NCI-H2171 treated with DMSO at 0.1 percent for 48 hours (cell line): ENCODE results near the gene CMTR1.
"Not testable (repeated sequence)": the region's sequence is repeated elsewhere in the genome, so short reads cannot be mapped to it uniquely, and the experiment has no call there.

Experiments used
- DNase-seq: peaks from one replicate; lab custom pipeline; 2025; lab: John Stamatoyannopoulos, UW

The CMTR1 gene

DNA sequence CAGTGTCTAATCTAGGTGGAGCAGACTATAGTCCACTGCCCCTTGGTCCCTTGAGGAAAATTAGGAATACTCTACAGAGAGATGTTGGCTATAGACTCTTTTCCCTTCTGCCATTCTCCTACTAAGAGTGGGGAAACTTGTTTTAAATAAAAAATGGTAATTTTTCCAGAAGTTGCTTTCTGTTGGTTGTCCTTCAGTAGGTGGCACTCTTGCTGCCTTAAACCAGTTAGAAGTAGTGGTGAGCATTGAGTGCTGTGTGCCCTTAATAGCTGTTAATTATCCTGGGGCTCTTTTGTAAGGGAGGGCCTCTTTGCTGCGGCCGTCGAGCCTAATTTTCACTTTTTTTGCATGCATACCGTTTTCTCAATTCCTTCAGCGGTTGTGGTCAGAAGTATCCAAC lies 2.8 kb downstream of the CMTR1 start:
- DNase-seq = no peak

DNA sequence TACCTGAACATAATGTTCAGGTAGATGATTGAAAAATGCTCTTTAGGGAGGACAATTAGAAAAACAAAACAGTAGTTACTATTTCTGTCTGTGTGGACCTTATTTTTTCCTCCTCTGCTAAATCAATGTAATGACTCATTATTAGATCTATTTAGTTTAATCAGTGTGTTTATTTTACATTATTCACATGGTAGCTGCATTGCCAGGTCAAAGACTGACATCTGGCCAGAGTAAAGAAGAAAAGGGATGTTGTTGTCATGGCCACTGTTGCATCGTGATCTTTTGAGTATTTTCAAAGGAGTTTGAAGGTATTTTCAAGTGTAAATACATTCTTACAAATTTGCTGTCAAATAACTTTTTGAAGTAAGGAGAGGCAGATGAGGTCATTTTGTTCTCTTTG lies 5.9 kb downstream of the CMTR1 start:
- DNase-seq = no peak

DNA sequence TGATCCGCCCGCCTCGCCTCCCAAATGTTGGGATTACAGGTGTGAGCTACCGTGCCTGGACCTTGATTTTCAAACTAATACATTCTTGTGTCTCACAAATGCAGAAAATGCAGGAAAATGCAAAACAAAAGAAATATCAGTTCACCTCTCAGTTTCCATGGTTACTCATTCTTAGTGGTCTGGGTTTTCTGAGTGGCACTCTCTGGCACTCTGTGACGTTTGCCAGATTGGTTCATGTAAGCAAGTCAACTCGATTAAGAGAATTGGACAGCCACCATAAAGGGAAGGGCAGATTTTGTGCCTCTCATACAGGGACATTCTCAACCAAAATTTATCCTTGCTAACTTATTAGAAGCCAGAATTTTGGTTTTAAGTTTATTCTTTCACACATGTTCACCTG lies 8.6 kb downstream of the CMTR1 start:
- DNase-seq = no peak

DNA sequence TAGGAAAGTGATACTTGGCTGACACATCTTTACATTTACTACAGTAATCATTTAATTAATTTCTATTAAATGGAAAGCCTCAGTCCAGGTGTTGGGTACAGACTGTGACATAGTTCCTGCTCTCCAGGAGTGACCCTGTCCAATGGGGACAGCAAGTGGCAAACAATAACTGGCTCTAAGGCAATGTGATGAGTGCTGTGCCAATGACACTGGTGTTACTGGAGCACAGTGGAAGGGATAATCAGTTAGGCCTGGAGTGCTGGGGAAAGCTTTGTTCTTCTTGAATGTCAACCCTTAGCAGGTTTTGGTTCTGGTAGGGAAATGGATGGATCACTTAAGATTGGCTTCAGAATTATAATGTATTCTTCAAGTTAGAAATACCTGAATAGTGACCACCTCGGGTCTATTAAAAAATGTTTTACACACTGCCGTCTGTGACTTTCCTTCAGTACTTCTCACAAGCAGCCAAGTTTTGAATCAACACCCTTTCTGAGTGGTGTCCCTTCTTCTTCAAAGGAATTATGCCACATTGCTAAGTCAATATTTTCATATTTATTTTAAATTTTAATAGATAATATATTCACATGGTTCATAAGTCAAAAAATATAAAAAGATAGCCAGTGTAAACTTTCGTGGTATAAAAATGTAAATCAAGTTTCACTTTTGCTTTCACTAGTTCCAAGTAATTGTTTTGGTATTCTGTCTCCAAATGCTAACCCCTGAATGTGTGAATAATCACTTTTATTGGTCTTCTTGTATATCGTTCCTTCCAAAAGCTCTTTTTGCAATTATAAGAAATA lies 9.6 kb downstream of the CMTR1 start:
- DNase-seq = no peak

DNA sequence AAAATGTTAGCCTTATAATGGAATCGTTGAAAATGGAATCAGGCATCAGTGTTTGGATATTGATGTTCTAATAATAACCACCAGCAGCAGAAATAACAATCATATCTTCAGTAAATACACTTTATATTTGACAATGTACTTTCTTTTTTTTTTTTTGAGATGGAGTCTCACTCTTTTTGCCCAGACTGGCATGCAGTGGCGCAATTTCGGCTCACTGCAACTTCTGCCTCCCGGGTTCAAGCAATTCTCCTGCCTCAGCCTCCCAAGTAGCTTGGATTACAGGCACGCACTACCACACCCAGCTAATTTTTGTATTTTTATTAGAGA lies 10.2 kb downstream of the CMTR1 start:
- not testable (repeated sequence) for DNase-seq

DNA sequence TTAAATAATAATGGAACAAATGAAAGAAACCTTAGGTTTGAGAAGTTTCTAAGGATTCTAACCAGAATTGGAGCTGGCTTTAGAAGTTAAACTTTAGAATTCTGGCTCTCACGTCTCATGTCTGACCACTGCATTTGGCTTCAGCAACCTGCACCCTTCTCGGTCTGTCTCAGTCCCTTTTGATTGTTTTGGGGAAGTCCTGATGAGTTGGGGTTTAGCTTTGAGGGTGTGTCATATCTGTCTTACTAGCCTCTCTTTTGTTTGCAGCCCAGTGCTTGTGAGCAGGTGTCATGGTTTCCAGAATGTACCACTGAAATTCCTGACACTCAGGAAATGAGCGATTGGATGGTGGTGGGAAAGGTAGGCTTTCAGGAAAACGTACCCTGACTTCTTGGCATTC lies 17.0 kb downstream of the CMTR1 start:
- no peak for DNase-seq

DNA sequence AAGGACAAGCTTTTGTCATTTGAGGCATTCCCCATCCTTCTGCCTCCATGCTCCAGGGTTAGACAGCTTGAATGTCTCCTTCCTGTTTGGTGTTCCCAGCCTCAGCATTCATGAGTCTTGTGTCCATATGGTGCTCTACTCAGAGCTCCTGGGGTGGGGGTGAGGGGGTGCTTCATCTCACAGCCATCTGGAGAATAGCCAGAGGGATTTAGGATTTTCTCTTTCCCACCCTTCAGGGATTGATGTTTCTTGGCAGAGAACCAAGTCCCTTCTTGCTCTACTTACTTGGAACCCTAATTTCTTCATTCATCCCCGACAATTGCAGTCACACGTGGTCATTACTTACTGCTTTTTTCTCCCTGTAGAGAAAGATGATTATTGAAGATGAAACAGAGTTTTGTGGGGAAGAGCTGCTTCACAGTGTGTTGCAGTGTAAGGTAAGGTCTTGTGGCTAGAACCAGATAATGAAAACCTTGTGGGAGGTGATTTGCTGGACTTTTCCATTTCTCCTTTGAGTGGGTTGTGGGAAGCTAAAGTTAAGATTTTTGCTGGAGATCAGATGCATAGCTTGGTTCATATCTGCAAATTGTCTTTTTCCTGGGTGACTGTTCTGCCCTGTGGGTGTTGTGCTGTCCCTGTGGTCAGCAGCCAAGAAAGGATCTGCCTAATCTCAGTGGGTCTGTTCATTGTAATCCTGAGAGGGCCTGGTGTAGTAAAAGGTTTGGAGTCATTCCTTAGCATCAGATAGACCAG lies 18.6 kb downstream of the CMTR1 start:
- DNase-seq = peak; percentile 96

DNA sequence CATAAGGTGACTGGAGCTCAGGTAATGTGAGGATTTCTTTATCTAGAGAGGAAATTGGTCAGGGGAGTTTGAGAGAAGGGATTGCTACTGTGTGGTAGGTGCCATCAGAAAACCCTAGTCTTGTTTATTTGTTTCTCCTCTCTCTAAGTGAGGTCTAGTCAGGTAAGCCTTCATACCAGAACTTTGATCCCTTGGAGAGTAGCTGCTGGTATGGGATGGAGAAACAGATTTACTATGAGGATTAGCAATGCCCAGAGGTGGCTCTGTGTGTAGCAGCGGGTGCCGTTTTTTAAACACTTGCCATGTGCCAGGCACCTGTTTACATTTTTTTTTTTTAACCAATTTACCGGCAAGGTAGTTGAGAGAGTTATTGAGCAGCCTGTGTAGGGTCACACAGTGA lies 19.5 kb downstream of the CMTR1 start:
- DNase-seq = peak; percentile 60

DNA sequence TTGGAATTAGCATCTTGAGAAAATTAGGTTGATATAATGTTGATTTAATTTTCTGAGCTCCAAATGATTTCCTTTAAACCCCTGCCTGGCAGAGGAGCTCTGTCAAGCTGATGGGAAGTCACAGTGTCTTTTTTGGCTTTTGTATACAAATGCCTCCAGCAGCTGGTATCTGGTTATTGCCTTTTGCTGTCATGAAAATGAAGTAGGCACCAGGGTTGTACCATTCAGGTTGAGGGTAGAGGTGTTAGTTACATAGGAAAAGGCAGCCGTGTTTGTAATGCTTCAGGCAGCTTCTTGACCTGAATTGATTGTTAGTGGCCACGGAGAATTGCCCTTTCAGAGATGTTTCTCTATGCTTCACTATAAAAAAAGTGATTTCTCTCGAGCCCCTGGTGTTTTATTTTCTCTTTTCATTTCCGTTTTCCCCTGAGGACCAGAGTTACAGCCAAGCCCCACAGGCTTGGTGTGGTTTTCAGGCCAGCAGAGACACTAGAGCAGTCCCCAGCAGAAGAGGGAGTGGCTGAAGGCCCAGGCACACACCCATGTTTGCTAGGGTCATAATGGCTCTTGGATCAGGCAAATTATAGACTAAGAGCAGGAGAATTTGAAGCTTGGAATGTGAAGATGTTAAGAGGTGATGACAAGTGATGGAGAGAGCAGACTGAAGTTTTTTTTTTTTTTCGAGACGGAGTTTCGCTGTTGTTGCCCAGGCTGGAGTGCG lies 21.6 kb downstream of the CMTR1 start:
- DNase-seq = no peak

DNA sequence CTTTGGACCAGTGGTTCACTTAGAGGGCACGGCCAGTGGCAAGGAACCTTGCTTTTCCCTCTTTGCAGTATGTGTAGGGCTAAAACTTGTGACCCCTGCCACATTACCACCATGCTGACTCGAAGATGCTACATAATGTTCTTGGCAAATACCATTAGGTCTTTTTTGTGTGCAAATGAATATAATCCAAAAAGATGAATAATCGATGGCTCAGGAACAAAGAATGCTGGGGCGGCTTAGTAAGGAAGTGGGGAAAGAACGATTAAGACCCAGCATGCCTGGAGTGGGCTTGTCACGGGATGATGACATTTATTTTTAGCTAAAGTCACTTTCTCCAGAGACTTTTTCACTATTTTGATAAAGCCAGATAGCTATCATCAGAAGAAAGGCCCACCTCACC lies 23.1 kb downstream of the CMTR1 start:
- no peak for DNase-seq

DNA sequence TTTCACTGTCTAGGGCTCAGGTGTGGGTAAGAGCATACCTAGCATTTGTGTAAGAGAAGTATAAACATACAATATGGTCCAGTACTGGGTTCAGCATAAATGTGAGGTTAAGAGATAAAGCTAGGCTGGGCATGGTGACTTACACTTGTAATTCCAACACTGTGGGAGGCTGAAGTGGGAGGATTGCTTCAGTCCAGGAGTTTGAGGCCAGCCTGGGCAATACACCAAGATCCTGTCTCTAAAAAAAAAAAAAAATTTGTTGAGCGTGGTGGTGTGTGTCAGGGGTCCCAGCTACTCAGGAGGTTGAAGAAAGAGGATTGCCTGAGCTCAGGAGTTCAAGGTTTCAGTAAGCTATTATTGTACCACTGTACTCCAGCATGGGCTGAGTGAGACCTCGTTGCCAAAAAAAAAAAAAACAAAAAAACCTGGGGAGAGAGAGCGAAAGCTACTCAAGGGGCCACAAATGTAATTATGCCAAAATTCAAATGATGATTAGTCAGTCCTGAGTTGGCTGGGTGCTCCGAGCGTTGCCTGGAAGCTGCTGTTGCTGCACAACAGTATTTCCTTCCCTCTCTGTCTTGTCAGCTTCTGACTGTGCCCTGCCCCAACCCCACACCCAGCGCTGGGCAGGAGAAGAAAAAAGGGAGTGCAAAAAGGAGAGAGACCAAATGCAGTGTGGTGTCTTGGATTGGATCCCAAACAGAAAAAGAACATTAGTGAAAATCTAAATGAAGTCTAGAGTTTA lies 24.0 kb downstream of the CMTR1 start:
- no peak for DNase-seq

DNA sequence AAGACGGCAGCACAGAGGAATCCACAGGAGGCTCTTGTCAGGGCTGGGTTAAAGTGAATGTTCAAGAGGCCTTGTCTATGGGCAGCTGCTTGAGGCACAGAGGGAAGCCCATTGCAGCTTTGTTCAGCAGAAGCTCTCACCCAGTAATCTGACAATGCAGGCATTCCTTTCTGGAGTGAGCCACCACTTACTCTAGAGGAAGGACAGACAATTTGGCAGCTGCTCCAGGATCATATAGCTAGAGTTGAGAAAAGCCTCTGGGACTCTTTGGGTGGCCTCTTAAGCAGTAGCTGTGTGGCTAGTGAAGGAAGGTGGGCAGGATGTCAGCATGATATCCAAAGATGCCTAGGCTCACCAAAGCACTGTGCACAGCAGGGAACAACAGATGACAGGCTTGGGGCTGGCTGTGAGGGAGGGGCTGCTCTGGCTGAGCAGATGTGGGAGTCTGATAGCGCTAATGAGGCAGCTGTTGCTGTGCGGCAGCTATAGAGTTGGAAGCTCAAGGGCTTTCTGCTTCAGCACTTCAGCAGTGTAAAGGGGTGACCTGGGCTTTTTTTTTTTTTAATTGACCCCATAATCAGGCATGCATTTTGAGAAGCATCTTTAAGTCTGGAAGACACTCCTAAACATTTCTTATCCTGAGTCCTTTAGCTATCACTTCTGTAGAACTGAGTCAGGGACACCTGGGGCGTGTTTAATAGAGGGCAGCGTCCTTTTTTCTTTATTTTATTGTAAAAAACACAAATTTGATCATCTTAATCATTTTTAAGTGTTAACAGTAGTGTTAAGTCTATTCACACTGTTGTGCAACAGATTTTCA lies 27.2 kb downstream of the CMTR1 start:
- peak; percentile 98 for DNase-seq

DNA sequence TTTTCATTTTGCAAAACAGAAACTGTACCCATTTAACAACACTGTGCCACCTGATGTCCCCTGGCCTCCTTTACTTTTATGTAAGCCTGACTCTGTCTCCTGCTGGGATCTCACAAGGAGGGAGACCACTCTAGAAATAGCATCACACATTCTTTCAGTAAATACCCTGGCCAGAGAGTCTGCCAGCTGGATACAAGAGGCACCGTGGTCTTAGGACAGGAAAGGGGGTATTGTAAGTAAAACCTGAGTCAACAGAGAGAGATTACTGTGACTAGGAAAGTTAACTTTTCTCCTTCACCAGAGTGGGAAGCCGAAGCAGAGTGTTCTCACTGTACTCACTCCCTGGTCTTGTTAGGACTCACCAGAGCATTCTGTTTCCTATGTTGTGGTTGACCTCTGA lies 27.8 kb downstream of the CMTR1 start:
- DNase-seq = no peak

DNA sequence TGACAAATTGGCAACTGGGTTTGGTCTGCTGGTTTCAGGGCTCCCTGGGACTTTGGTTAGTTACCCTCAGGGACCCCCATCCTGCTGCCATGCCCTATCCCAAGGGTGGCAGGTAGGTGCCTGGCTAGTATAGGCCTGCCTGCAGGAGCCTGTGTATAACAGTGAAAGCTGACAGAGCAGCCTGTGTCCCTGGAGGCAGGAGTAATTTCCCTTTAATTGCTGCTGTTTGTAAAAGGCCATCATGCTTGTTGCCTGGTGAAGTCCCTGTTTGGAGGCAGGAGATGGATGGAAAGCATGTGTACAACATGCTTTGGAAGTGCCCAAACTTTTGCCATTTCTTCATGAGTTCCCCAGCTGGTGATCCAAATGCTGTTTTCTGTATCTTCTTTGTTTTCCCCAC lies 30.1 kb downstream of the CMTR1 start:
- DNase-seq = peak; percentile 63

DNA sequence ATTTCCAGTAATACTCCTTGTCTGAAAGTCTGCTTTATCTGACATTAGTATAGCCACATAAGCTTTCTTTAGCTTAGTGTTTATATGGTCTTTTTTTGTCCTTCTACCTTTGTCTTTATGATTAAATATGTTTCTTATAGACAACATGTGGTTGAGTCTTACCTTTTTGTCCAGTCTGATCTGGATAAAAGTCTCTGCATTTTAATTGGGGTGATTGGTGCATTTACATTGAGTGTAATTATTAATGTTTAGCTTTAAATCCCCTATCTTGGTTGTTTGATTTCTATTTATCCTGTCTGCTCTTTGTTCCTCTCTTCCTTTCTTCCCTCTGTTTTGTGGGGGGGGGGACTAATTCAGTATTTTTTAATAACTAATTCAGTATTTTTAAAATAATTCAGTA lies 34.7 kb downstream of the CMTR1 start:
- no peak for DNase-seq

DNA sequence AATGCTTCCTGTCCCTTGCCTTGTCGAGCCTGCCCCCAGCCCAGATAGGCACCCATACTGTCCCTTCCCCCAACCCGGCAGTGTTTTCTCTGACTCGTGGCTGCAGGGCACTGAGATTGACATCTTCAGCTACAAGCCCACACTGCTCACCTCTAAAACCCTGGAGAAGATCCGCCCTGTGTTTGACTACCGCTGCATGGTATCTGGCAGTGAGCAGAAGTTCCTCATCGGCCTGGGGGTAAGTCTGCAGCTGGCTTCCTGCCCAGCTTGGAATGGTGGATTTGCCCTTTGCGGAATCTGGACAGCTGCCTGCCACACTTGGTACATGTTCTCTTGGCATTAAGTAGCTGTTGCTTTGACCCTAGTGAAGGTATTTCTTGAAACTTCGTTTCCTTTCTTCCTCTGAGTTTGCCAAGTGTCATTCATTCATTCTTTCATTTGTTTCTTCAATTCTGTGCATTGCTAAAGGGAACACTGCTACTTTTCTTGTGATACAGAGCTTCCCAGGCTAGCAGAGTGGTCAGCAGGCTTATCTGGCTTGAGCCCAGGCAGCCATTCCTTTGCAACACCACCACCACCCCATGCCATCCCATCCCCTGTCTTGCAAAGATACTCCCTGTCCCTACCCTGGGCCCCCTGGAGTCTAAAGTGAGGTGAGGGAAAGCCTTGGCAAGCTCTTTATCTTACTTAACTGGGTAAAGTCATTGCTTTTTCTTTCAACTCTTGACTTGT lies 40.5 kb downstream of the CMTR1 start:
- DNase-seq = no peak

DNA sequence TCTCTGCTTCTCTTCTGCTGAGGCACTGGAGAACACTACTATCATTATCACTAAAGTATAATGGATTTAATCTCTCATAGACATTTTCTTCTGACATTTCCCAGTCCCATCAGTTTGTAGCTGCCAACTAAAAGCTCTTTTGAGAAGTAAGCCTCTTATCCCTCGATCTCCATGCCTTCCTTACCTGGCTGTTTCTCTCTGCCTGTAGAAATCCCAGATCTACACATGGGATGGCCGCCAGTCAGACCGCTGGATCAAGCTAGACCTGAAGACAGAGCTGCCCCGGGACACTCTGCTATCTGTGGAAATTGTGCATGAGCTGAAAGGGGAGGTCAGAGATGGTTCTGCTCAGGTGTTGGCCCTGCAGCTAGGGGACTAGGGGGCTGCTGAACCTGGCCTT lies 41.3 kb downstream of the CMTR1 start:
- DNase-seq = no peak

DNA sequence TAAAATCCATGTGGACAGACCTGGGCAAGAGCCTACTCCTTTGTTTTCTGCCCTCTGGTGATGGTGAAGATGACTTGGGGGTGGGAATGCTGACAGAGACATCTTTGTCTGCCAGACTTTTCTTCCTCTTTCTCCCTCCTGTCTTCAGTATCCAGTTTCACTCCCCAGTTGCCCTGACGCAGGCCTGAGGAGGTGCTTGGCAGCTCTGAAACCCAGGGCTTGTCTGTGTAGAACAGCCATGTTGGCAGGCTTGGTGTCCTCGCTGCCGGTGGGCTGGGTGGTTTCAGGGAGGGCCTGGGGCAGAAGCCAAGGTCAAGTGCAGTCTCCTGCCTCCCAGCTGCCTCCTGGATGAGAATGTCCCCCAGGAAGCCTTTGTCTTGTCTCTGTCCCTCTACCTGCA lies 44.2 kb downstream of the CMTR1 start:
- no peak for DNase-seq

DNA sequence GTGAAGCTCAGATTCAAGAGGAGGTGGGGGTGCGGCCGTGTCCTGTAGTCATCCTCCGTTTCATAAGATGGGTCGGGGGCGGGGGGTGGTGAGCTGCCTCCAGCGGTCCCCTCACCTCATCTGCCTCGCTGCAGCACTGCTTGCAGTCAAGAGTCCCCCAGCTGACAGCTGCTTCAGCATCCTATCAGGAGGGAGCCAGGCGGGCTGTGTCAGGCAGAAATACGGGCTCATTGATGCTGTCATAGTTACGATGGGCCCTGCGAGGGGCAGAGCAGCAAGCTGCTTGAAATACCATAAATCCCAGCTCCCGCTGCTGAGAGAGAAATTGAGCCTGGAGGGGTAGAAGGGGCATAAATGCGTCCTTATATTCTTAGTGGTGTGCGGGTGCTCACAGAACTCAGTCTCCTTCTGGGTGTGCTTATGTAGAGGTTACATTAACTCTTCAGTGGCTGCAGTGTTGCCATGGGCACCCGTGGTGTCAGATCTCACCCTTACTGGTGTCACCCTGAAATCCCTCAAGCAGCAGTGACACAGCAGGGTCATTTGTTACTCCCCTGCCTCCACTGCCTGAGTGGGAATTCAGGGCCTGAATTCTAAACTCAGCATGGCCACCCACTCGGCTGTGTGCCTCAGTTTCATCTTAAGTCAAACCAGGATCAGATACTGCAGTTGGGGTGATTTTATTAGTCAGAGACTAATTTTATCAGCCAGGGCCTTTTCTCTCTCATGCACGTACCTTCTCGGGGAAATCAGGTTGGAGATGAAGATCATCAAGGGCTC lies 44.8 kb downstream of the CMTR1 start:
- DNase-seq = no peak

DNA sequence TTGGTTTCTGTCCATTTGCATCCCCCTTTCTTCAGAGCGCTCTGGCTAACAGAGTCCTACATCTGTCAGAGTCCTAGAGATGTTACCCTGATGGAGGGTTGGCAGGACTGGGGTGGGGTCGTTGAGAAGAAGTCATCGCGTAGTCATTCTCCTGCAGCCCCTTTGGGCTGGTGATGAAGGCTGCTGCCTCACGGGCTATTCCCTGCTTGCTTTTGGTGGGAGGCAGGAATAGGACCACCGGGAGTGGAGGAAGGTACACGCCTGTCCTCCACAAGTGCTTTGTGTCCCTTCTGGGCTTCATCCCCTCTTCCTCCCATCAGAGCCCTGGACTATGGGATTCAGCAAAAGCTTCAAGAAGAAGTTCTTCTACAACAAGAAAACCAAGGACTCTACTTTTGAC lies 45.8 kb downstream of the CMTR1 start:
- no peak for DNase-seq
